ENCODE results near the gene GLP2R.
"Not testable (repeated sequence)": the region's sequence is repeated elsewhere in the genome, so short reads cannot be mapped to it uniquely, and the experiment has no call there.

GLP2R gene

GRCh38 chr17:9825641-9826150 lies at the start of gene GLP2R:
Gene GLP2R, plus strand, starts transcription at chr17:9825924. Its CDS starts 140 bp downstream, at chr17:9826064.
- DNase-seq (ENCODE audit: low read depth): no peak

- DNase-seq (ENCODE audit: low read depth): no peak
Measured at GRCh38 chr17:9776911-9777310, 48.8 kb upstream of the GLP2R start.

- DNase-seq (ENCODE audit: low read depth): no peak
Measured at GRCh38 chr17:9780552-9780951, 45.2 kb upstream of the GLP2R start.

- DNase-seq (ENCODE audit: low read depth): no peak
Measured at GRCh38 chr17:9783050-9783449, 42.7 kb upstream of the GLP2R start.

GRCh38 chr17:9783465-9783864 lies 42.3 kb upstream of the GLP2R start:
- not testable (repeated sequence) for DNase-seq (ENCODE audit: low read depth)

- no peak for DNase-seq (ENCODE audit: low read depth)
Measured at GRCh38 chr17:9784544-9784943, 41.2 kb upstream of the GLP2R start.

GRCh38 chr17:9788601-9789000 lies 37.1 kb upstream of the GLP2R start:
- DNase-seq (ENCODE audit: low read depth): no peak

GRCh38 chr17:9790316-9790715 lies 35.4 kb upstream of the GLP2R start:
- DNase-seq (ENCODE audit: low read depth): no peak

- no peak for DNase-seq (ENCODE audit: low read depth)
Measured at GRCh38 chr17:9790889-9791876, 34.5 kb upstream of the GLP2R start, which contains the start of gene DHRS7C. Gene DHRS7C, minus strand, starts transcription at chr17:9791592. Its CDS starts 308 bp downstream, at chr17:9791284.

GRCh38 chr17:9792181-9792840 lies 33.4 kb upstream of the GLP2R start:
- DNase-seq (ENCODE audit: low read depth): no peak

- no peak for DNase-seq (ENCODE audit: low read depth)
Measured at GRCh38 chr17:9798008-9798407, 27.7 kb upstream of the GLP2R start.

- no peak for DNase-seq (ENCODE audit: low read depth)
Measured at GRCh38 chr17:9798724-9799123, 27.0 kb upstream of the GLP2R start.

- DNase-seq (ENCODE audit: low read depth): no peak
Measured at GRCh38 chr17:9801505-9801904, 24.2 kb upstream of the GLP2R start.

GRCh38 chr17:9802294-9802693 lies 23.4 kb upstream of the GLP2R start:
- DNase-seq (ENCODE audit: low read depth): no peak

GRCh38 chr17:9802697-9803096 lies 23.0 kb upstream of the GLP2R start:
- no peak for DNase-seq (ENCODE audit: low read depth)

GRCh38 chr17:9805769-9806168 lies 20.0 kb upstream of the GLP2R start:
- DNase-seq (ENCODE audit: low read depth): no peak

- no peak for DNase-seq (ENCODE audit: low read depth)
Measured at GRCh38 chr17:9806699-9807098, 19.0 kb upstream of the GLP2R start.

GRCh38 chr17:9809409-9809808 lies 16.3 kb upstream of the GLP2R start:
- no peak for DNase-seq (ENCODE audit: low read depth)

GRCh38 chr17:9810100-9810949 lies 15.4 kb upstream of the GLP2R start:
- no peak for DNase-seq (ENCODE audit: low read depth)

- DNase-seq (ENCODE audit: low read depth): no peak
Measured at GRCh38 chr17:9811086-9811485, 14.6 kb upstream of the GLP2R start.

GRCh38 chr17:9811537-9811936 lies 14.2 kb upstream of the GLP2R start:
- DNase-seq (ENCODE audit: low read depth): no peak

- no peak for DNase-seq (ENCODE audit: low read depth)
Measured at GRCh38 chr17:9813166-9813565, 12.6 kb upstream of the GLP2R start.

Measured in activated T-cell treated with anti-CD3 and anti-CD28 coated beads for 1 hour (primary cell).